Testis (tissue), 2 donors: ENCODE results near the gene ZNF429.

Experiments
- POLR2A ChIP-seq: fragments of 450-650 bp; IDR thresholded peaks from one replicate; pipeline ENCODE4 v1.6.1; 2017; ENCODE audit warnings: antibody characterized with exemption, mild to moderate bottlenecking, moderate library complexity
- TF ChIP-seq, protein P1 (sequence below), 3 experiments: fragments of 450-650 bp in 2 of 3; fragments of 200-600 bp in 1 of 3; sonication (generic) in 1 of 3; IDR thresholded peaks; one replicate each; pipeline ENCODE4 v1.5.1; 2016 to 2019; ENCODE audit warnings: antibody characterized with exemption in 3 of 3, mild to moderate bottlenecking in 2 of 3, moderate library complexity in 1 of 3

DNA sequence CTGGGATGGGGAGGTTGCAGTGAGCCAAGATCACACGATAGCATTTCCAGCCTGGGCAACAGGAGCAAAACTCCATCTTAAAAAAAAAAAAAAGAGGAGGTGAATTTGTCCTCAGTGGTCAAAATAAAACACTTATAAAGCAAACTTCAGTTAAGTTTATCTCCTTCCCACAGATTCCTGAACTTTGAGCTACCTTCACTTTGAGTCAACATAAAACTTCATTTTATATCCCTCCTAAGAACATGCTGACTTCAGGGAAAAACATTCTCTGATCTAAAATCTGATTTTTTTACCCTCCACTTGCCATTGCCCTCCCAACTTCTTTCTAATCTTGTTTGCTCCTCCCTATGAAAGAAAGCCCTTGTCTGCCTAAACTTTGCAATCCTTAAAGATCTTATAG, 59.0 kb downstream of the ZNF429 start:
- TF ChIP-seq, protein P1, sequence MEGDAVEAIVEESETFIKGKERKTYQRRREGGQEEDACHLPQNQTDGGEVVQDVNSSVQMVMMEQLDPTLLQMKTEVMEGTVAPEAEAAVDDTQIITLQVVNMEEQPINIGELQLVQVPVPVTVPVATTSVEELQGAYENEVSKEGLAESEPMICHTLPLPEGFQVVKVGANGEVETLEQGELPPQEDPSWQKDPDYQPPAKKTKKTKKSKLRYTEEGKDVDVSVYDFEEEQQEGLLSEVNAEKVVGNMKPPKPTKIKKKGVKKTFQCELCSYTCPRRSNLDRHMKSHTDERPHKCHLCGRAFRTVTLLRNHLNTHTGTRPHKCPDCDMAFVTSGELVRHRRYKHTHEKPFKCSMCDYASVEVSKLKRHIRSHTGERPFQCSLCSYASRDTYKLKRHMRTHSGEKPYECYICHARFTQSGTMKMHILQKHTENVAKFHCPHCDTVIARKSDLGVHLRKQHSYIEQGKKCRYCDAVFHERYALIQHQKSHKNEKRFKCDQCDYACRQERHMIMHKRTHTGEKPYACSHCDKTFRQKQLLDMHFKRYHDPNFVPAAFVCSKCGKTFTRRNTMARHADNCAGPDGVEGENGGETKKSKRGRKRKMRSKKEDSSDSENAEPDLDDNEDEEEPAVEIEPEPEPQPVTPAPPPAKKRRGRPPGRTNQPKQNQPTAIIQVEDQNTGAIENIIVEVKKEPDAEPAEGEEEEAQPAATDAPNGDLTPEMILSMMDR (IDR thresholded peaks at IDR 0.05), result no peak
- no peak for TF ChIP-seq POLR2A
